NCI-H446 (cell line): ENCODE measurements around the gene PRDM10.
"Not testable (repeated sequence)": the region's sequence is repeated elsewhere in the genome, so short reads cannot be mapped to it uniquely, and the experiment has no call there.

ENCODE experiments used
- DNase-seq, 2 experiments: peaks; one replicate each; lab custom pipeline; 2025; lab: John Stamatoyannopoulos, UW

PRDM10 gene

DNA sequence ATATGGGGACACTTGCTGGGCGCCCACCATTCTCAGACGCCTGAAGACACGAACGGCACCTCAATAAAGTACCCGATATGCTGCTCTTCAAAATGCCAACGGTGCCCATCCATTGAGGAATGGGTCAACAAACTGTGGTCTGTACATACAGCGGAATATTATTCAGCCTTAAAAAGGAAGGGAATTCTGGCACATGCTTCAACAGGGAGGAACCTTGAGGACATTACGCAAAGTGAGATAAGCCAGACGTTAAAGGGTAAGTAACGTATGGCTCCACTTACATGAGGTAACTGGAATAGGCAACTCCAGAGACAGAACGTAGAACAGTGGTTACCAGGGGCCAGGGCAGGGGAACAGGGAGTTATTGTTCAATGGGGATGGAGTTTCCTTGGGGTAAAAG is 28.0 kb downstream of the PRDM10 start:
- no peak for DNase-seq

DNA sequence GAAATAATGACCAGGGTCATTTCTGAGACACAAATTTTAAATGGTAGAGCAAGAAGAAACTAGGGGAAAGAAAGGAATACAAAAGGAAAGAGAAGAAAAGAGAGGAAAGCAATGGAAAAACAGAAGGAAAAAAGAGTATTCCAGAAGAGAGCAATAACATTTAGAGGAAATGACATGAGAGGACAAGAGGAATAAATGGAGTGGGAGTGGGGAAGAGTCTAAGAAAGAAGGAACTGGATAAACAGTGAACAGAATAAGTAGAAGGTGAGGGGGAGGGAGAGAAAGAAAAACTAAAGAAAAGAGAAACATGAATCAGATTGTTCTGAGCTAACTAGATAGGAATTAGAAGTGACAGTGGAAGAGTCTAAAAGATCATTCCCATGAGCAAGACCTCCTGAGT is 28.4 kb downstream of the PRDM10 start:
- DNase-seq, result no peak

DNA sequence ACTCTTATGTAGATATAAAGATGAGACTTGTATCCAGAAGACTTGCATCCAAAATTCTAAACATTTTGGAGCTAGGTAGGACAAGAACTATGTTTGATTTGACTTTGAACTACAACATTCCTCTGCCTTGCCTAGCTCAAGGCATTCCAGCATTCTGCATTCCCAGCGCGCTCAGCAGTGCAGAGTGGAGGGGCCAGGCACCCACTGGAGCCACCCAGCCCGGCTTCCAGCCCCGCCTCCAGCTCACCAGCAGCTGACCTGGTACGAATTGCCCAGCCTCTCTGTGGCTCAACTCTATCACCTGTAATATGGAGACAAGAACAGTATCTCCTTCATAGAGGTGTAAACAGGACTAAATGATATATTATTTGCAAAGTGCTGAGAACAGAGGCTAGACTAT is 28.8 kb downstream of the PRDM10 start:
- no peak for DNase-seq

DNA sequence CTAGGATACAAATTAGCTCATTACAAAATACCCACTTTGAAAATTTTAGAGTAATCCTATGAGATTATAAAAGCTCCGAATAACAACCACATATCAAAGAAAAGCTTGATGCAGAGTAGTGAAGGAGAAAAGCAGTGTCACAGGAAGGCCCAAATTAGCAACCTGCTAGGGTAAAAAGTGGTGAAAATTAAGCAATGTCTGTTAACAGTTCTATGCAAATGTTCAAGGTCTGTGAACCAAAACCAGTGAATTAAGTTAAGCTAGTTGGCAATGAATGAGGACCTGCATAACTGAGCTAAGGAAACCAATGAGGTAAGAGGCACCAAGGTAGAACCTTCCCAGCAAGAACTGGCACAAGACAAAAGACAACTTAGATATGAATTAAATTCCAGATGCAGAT is 29.6 kb downstream of the PRDM10 start:
- no peak for DNase-seq

DNA sequence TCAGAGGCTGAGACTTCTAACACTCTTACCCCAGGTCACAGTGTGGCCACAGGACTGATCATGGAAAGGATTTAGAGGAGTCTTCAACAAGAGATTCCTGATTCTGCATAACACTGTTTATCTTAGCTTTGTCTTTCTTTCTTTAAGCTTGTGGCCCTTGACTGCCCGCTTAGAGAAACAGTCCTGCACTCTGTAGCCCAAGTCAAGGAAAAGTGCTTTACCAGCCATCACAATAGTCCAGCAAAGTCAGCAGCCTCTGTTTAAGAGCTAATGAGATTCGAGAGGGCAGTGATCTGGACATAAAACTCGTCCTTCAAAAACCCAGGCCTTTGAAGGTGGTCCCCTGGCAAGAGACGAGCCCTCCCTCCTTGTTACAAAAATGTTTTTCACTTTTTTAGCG is 30.0 kb downstream of the PRDM10 start:
- no peak for DNase-seq

DNA sequence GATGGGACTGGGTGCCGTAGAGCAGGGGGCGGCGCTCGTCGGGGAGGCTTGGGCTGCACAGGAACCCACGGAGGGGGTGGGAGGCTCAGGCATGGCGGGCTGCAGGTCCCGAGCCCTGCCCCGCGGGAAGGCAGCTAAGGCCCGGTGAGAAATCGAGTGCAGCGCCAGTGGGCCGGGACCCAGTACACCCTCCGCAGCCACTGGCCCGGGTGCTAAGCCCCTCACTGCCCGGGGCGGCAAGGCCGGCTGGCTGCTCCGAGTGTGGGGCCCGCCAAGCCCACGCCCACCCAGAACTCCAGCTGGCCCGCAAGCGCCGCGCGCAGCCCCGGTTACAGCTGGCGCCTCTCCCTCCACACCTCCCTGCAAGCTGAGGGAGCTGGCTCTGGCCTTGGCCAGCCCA is 30.8 kb downstream of the PRDM10 start:
- not testable (repeated sequence) for DNase-seq

DNA sequence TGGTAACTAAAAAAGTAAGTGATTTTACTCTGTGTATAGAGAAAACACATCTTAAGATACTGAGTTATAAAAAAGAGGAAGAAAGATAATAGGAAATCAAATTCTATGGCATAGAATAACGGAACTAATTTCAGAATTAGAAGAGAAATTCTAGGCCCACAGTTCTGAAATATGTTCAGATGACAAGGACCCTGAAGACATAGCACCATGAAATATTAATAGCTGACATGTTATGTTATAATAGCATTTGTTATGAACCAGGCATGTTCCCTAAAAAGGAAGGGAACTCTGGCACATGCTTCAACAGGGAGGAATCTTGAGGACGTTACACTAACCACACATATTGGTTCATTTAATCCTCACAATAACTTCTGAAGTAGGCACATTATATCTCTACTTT is 32.7 kb downstream of the PRDM10 start:
- no peak for DNase-seq

DNA sequence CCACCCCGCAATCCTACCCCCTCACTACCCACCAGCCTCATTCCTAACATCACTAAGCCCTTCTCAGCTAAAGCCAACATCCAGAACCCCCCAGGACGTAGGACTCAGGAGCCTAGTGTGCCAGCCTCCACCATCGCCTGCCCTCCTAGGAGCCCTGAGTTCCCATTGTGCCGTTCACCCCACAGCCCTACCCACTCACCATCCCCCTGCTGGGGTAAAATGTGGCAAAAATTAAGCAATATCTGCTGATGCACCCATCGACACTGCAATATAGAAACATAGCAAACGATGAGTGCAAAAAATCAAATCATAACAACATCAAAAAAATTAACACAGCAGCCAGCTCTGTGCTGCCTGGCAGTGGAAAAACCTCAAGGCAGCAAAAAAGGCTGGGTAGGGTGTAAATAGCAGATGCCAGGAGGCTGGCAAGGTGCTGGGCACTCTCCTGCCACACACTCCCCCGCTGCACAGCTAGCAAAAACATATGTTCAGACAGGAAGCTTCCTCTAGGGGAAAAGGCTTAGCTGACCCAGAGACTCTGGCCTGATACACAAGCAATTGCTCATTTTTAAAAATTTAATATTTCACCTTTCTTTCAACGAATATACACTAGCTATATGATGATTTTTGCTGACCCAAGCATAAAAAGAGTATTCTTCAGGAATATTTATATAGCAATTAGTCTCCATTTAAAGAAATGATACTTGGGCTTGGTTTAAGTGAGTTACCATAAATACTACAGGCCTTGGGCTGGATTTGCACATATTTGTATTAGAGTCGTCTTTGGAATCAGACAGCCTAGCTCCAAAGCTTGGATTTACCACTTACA is 33.8 kb downstream of the PRDM10 start:
- DNase-seq, result no peak

DNA sequence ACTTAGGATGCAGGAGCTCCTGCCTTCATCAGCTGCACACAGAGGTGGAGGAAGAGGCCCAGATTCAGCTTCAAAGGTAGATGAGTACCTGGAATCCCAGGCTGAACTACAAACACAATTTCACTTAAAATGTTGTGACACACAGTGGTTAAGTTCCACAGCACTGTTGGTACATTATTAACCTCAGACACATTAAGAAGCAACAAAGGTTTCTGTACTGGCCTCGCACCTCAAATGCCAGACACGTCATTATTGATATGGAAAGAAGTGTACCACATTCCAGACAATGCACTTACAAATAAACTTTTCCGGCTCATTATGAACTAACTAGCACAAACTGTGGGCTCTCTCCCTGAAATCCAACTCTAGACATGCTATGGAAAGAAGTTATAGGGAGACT is 34.6 kb downstream of the PRDM10 start:
- DNase-seq, result no peak

DNA sequence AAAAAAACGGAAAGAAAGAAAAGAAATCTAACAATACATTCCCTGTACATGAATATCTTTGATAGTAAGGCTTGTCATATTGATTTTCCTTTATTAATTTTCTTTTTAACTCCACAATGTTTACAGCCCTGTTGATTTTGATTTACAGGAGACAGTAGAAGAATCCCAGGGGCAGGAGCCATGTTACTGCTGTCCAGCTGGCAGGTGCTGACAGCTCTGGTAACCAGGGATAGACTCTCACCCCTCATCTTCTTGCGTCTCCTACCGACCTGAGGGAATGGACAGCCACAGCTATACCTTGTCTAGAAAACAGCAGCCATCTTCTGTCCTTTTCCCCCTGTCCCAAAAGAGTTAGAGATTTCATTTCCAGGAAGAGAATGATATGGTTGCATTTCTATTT is 37.4 kb downstream of the PRDM10 start:
- DNase-seq, result no peak

DNA sequence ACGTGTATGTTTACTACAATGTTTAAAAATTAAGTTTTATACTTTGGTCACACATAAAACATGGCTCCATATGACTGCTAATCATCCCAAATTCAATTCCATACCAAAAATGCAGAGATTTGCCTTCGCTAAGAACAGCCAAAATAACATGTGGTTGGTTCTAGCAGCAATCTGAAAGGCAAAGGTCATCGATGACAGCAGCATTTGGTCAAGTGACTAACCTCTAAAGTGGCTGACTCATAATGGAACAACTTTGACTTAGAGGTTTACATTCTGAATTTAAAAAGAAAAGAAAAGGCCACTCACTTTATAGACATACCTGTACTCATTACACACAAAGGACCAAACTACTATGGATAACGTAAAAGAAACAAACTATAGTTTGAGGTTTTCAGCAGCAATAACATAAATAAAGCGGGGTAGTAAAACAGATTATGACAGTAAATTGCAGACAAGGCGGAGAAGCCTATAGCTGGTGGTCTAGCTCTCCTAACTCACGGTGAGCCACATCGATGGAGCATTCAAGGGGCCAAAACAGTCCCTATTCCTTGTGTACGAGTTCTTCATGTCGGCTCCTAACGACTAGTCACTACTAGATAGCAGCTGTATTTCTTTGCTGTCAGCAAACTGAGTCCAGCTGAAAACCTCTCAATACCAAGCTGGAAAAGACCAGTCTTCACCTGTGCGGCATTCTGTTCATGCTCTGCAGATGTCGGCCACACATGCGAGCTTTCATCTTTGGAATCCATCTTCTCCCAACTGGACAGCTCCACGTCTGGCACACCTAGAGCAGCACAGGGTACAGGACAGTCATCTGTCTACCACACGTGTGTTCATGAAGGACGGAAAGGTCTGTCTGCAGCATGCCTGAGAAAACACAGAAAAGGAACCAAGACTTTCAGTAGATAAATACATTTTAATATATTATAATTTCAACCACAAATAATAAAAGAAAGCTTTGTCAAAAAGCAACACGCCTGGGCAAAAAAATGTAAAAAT is 42.1 kb downstream of the PRDM10 start:
- DNase-seq, result no peak

DNA sequence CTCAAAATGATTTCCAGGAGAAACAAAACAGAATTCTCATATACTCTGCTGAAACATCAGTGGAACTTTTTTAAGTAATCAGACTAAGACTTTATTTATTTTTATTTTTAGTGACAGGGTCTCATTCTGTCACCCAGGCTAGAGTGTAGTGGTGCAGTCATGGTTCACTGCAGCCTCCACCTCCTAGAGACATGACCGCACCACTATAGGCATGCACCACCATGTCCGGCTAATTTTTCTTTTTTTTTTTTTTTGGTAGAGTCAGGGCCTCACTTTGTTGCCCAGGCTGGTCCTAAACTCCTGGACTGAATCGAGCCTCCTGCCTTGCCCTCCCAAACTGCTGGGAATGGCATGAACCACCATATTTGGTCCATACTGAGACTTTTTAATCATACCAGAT is 42.9 kb downstream of the PRDM10 start:
- DNase-seq, result no peak

DNA sequence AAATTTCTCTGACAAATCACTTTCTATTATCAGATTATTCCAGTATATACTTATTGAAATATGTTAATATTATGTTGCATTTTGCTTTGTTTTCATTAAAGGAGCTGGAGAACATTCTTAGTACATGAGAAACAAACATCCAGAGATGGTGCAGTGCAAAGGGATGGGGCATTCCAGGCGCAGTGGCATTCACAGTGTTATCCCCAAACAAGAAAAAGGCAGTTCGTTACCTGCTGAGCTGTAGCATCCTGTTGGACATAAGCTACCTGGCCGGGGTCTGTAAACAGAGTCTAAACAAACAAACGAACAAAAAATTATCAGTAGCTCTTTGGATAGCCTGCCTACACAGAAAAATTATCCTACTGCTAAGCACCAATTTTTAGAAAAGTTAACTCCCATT is 47.4 kb downstream of the PRDM10 start:
- no peak for DNase-seq

DNA sequence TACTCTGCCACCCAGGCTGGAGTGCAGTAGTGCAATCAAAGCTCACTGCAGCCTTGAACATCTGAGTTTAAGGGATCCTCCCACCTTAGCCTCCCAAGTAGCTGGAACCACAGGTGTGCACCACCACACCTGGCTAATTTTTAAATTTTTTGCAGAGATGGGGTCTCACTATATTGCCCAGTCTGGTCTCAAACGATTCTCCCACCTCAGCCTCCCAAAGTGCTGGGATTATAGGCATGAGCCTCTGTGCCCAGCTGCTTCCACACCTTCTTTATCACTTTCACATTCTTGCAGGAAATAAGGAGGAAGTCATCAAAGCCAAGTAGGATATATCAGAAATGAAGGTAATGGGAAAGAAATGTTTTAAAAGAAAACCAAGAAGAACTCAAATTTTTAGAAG is 47.9 kb downstream of the PRDM10 start:
- DNase-seq, result not testable (repeated sequence)

DNA sequence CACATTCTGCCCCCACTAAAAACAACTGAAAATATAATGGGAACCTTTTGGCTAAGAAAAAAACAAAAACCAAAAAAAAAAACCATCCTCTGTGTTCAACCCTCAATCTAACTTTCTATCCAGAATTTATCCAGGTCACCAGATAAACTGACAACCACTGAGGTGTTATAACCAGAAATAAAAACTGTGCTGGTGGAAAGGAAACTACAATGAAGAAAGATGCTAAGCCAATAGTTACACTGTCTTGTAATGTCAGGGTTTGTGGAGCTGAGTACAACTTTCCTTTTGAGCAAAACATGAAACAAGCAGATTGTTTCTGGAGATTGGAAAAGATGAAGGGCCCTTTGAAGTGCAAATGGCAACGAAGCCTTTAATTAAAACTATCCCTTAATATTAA is 50.8 kb downstream of the PRDM10 start:
- no peak for DNase-seq

DNA sequence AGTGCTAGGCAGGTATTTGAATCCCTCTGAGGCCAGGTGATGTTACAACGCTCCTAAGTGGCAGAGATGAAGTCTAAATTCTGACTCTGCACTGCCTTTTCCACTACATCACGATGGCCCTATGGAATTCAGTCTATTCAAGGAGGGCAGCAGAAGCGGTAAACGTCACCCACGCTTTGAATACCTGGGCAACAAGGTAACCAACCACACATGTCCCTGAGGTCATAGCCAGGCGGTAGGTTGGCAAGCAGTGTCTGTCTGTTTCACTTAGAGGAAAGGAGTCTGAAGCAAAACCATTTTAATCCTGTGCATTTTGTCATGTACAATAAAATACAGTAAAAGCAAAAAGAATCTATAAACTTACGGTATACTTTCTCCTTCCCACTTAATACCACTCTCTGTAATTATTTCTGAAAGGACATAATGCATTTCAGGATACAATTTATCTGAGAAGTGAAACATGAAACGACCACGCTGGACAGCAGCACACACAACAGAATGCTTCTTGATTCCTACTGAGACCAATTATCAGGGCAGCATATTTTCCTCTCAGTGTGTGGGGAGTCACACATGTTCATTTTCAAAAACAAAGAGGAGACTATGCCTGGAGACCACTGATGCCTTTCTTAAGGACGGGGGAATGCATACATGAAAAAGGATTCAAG is 51.3 kb downstream of the PRDM10 start:
- DNase-seq, result no peak

DNA sequence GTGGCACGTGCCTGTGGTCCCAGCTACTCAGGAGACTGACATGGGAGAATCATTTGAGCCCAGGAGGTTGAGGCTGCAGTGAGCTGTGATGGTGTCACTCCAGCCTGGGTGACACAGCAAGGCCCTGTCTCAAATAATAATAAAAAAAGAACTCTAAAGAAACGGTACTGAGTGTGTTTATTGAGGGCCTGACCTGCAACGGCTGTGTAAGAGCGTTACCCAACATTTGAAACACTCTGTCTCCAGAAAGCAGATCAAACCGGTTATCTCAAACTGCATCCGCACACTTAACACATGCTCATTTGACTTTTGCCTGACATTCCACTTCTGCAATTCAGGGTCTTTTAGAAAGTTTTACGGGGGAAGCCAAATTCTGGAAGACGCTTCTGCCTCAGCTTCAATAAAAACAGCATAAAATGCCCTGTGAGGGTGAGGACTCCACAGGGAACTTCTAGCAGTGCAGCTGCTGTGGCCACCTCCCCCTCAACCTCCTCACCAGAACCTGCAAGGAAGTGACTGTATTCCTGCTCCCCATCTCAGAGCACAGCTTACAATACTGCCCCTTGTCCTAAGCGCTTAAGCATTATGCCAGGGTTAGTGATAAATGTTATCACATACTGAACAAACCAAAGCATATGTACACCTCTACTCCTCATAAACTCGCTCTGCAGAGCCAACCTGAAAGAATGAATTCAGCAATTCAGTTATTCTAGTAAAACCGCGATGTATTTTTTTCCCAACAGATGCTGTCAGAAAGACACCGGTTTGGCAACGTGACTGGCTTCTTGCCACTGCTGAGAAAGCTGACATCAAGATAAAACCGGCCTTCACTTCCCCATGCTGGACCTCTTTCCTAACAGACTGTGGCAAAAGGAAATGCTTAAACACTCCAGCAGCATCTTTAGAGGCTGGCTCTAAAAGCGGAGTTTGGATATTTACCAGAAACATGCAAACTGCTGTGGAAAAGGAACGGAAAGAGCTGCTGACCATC is 52.2 kb downstream of the PRDM10 start:
- DNase-seq, result no peak

DNA sequence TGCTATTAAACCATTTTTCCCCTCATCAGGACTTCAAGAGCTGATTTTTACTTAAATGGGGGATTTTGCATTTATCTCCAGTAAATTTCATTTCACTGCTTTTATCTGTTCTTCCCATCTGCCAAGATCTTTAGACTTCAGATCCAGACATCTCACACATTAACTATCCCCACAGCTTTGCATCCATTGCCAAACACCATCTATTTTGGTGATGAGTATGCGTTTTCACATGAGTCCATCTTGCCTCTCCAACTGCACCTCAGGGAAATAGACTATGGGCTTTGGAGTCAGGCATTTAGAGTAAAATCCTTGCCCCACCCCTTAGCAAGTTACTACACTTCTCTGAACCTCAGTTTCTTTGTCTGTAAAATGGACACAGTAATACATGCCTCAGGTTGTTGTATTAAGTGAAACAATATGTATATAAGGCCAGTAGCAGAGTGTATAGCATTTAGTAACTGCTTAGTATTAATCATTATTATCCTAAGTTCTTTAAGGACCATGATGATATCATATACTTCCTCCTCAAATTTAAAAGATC is 53.6 kb downstream of the PRDM10 start:
- no peak for DNase-seq

DNA sequence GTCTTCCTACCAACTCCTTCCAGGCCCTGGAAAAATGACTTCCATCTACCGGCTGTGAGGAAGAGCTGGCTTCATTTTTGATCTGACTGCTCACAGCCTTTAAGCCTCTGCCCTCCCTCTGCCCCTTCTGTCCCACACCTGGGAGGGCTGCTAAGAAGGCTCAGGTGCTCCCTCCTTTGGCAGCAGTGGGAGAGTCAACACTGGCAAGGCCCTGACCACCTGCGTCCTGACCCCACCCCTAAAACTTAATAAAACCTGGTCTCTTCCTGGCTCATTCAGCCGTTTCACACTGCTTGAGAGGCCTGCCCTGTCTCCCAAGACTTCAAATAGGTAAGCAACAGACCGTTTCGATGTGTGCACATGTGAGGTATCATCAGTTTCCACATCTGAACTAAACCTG is 55.2 kb downstream of the PRDM10 start:
- no peak for DNase-seq

DNA sequence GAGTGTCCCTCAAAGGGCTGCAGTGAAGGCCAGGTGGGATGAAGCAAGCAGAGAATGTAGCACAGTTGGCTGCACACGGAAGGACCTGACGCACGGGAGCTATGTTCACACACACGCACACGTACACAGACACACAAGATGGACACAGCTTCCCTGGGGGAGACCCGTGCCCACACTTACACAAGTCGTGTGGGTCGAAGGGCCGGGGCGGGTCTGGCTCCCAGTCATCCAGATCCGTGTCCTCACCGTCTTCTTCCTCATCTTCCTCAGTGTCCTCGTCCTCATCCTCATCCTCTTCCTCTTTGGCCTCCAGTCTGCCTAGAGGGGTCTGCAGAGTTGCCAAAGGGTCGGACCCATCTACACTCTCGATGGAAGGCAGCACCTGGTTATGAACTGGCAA is 55.7 kb downstream of the PRDM10 start:
- no peak for DNase-seq

DNA sequence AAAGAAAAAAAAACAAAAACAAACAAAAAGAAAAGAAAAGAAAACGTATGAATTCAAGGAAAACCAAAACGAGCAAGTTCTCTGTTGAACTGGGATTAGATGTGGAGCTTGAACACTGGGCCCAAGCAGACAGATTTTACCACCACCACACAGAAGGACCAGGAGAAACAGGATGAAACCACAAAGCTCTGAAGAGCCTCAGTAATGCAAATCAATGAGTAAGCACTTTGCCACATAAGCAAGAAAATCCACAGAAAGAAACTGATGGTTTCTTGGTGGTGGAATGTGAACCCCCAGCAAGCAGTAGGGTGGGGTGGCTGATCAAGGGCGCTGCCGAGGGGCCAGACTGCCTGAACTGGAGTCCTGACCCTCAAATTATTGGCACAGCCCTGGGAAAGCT is 56.4 kb downstream of the PRDM10 start:
- no peak for DNase-seq
